GM18867 (cell line): ENCODE results near the gene WNT7B.

ENCODE experiments used
- ATAC-seq: cut with Tn5 transposase; IDR thresholded peaks from one replicate; pipeline ENCODE4 v1.9.1; 2021; ENCODE audit warnings: mild to moderate bottlenecking, moderate library complexity; ENCODE audit not compliant: unreplicated experiment

WNT7B gene

GRCh38 chr22:45997077-45997776 lies 20.3 kb upstream of the WNT7B start:
- ATAC-seq, result no peak

GRCh38 chr22:45996241-45997076 lies 19.5 kb upstream of the WNT7B start:
- no peak for ATAC-seq

- ATAC-seq, result no peak
These were observed 18.6 kb upstream of the WNT7B start for GRCh38 chr22:45995405-45996101.

DNA sequence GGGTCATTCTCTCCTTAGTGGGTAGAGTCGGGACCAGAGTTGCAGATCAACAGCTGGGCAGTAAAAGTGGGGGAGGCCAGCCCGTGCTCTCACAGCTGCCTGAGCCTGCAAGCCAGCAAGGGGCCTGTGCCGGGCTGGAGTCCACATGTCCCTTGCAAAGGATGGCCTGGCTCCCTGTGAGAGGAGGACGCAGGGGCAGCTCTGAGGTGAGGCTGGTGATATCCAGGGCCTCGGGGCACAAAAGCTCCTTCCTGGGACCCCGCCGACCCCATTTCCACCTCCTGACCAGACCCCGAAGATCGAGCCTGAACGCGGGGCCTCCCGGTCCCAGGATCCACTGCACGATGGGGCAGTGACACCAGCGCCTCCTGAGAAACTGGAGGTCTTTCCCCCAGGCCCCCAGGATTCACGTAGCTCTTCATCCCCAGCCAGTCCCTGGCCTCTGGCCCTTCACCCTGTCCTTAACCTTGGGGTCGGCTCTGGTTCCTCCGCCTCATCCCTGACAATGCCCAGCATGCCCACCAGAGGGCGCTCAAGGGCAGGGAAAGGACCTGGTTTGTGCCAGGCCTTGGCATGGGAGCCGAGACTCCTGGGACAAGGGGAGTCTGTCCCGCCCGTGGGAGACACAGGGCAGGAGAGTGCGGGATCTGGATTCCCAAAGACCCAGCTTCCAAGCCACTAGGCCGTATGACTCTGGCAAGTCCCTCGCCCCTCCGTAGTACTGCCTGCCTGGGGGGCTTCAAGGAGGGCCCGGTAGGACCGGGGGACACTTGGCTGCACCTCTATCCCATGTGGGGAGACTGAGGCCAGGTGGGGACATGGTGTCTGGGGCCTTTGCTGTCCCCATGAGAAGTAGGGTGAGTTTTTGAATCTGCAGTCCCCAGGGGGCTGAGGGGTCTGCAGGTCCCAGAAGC lies 17.8 kb upstream of the WNT7B start:
- ATAC-seq, result no peak

DNA sequence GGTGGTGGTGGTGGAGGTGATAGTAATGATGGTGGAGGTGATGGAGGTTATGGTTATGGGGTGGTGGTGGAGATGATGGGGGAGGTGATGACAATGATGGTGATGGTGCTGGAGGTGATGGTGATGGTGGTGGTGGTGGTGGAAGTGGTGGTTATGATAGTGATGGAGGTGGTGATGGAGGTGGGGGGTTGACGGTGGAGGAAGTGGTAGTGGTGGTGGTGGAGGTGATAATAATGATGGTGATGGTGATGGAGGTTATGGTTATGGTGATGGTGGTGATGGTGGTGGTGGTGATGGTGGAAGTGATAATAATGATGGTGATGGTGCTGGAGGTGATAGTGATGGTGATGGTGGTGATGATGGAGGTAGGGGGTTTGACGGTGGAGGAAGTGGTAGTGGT lies 16.9 kb upstream of the WNT7B start:
- ATAC-seq, result no peak

- no peak for ATAC-seq
These were observed 16.3 kb upstream of the WNT7B start for GRCh38 chr22:45993143-45993692.

DNA sequence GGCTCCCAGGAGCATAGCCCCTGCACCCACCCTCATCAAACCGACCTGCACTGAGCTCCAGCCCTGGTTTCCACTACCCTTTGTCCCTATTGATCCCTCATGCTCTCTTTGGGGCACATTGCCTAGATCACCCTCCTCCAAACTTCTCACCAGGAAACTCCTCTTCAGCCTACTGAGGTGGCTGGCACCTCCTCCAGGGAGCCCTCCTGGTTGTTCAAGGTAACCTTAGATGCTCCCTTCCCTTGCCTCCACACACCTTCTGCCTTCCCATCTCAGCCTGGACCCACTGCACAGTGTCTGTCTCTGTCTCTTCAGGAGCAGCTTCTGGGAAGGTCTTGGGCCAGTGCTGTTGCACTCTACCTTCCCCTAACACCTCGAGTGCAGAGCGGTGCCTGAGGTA lies 15.8 kb upstream of the WNT7B start:
- ATAC-seq, result no peak

DNA sequence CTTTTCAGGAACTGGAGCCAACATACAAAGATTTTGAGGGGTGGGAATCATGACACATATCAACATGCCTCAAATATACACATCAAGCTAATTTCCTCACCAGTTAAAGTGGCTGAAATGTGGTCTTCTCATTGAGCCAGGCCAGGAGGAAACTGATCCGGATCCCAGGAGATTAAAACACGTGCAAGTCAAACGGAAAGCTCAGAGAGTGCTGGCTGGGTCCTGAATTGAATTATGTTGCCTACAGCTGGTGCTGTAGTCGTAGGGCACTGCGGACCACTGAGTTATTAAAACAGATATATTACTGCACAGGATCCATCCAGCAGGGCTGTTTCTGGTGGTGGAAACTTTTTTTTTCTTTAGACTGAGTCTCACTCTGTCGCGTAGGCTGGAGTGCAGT lies 14.1 kb upstream of the WNT7B start:
- ATAC-seq, result no peak

- ATAC-seq, result no peak
These were observed 10.3 kb upstream of the WNT7B start for GRCh38 chr22:45987136-45987861.

DNA sequence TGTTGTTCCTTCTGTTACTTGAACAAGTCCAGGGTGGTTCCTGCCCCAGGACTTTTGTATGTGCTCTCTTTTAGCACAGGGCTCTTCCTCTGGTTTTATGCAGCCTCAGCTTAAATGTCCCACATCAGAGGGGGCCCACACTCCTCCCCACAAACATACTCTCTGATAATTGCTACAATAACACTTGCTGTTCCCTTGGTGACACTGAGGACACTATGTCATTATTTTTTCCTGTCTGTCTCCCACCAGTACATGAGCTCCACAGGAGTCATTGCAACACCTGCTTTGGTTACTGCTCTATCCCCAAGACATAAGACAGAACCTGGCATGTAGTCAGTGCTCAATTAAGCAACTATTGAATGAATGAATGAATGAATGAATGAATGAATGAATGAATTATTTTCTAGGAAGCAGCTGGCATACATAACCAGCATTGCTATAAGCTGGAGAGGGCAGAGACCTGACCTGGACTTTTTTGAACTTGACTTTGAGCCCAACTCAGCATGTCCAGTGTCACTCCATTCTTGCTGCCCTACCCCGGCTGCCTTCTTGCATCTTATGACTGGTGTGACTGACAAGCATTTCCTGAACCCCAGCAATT lies 7.5 kb upstream of the WNT7B start:
- no peak for ATAC-seq

GRCh38 chr22:45983797-45984196 lies 6.8 kb upstream of the WNT7B start:
- ATAC-seq, result no peak

DNA sequence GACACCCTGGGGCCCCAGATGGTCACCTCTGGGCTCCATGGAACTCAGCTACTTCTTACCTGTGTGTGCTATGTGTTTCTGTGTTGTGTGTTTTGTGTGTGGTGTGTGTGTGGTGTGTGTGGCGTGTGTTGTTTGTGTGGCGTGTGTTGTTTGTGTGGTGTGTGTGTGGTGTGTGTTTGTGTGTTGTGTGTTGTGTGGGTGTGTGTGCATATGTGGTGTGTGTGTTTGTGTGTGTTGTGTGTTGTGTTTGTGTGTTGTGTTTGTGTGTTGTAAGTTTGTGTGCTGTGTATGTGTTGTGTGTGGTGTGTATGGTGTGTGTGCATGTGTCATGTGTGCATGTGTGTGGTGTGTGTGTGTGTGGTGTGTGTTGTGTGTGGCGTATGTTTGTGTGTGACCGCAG lies 3.8 kb upstream of the WNT7B start:
- no peak for ATAC-seq

DNA sequence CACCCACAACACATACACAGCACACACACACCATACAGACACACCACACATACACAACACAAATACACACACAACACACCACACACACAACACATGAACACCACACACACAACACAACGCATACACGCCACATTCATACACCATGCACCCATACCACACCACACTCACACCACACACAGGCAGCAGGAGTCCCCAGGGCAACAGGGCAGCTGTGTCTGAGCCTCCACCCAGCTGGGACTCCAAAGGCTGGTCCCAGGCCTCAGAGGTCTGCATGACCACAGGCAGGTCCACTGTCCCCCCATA lies 3.3 kb upstream of the WNT7B start:
- ATAC-seq, result no peak

DNA sequence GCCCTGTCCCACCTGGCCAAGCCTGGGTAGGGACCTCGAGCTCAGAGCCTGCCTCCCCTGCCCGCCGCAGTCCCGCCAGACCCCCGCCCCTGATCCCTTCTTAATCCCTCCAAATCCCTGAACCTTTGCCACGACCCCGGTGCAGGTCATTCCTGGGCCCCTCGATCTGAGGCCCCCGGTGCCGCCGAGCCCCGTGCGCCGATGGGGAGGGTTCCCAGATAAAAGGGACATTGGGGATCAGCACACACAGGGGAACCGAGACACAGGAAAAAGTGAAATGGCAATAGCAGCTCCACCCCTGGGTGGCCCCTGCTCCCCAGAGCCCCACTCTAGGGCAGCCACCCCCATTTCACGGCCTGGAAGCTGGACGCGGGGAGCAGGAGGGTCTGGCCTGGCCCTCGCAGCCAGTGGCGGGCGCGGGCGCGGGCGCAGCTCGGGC lies 1.3 kb upstream of the WNT7B start:
- ATAC-seq, result no peak

DNA sequence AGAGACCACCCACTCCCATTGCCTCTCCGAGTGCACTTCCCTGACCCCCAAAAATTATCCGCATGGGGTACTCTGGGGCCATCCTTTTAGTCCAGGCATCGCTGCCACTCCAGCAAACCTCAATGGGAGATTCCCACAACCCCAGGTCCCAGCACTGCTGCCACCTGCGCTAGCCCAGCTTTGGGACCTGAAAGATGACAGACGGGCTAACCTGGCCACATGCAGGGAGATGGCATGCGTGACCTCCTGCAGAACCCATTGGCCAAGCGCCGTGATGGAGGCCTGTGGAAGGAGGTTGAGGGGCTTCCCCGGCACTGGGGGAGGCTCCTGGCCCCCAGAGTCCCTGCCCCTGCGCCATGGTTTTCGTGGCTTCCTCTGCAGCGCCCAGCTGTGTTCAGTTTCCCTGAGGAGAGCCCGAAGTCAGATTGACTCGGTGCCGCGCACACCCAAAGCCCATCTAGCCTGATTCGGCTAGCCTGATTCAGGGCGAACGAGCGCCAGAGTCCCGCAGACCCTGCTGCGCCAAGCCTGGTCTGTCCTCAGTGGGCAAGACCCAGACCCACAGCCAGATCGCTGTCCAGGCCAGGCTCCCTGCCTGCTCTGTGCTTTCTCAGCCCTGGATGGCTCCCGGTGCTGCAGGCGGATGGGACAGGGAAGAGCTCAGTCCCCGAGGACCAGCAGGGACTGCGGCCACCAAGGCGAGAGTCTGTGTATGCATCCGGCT lies 751 bp upstream of the WNT7B start:
- no peak for ATAC-seq

DNA sequence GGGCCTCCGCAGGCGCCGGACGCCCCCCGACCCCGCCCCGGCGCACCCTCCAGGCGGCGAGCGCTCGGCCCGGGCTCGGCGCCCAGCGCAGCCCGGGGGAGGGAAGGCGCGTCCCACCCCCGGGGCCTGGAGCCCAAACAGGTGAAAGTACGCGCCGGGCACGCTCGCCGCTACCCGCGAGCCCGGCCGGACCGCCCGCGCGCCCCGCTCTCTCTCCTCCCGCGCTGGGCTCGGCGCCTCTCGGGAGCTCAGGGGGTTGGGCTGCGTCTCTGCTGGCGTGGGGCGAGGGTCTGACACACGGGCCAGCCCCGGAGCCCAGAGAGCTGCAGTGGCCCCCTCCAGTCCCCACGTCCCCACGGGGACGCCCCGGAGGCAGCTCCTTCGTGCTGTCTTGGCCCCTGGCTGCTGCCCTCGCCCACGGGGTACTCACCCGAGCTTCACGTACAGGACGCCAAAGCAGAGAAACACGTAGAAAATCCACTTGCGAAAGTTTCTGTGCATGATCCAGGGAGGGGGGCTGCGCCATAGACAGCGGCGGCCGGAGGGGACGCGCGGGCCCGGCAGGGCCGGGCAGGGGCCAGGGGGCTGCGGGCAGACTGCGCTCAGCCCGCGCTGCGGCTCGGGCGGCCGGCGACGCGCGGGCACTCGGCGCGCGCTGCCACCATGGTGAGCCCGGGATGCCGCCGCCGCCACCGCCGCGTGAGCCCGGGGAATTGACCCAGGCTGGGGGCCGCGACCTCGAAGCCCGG lies 534 bp downstream of the WNT7B start:
- ATAC-seq, result no peak

DNA sequence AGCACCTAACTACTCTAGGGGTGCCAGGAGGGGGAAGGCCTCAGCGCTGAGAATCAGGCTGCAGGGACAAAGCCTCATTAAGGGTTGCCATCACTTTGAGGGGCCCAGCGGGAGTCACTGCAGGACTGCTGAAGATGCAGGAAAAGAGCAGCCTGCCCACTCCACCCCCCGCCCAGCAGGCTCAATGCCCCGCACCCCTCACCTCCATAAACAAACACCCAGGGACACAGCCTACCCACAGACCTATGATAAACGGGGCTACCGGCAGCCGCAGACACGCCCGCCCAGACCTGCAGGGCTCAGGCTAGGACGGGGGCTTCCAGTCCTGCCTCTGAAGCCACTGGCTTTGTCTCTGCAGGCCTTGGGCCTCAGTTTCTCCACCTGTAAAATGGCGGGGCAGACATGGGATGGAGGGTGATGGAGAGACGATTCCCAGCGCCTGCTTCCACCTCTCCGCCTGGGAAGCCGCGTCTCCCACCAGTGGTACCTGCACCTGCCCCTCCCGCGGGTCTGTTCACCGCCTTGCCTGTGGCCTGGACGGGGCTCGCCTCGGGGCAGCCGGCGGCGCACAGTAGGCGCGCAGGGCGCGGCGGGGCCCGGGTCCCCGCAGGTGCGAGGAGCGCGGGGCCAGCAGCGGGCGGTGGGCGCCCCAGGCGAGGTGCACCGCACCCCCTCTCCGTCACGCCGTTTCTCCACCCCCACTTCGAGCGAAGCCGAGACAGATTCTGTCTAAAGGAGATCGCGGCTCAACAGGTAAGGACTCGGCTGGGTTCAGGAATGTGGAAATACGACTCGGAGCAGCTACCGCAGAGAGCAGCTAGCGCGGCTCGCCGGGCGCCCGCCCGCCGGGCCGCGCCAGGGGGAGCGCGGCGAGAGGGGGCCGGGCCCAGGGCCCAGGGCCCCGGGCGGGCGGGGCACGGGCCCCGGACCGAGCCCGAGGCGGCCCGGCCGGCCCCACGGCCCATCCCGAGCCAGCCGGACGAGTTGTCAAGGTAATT lies 1.5 kb downstream of the WNT7B start:
- ATAC-seq, result no peak
